ENCODE measurements around the gene PANX1.
"Not testable (repeated sequence)": the region's sequence is repeated elsewhere in the genome, so short reads cannot be mapped to it uniquely, and the experiment has no call there.

PANX1 gene

DNA sequence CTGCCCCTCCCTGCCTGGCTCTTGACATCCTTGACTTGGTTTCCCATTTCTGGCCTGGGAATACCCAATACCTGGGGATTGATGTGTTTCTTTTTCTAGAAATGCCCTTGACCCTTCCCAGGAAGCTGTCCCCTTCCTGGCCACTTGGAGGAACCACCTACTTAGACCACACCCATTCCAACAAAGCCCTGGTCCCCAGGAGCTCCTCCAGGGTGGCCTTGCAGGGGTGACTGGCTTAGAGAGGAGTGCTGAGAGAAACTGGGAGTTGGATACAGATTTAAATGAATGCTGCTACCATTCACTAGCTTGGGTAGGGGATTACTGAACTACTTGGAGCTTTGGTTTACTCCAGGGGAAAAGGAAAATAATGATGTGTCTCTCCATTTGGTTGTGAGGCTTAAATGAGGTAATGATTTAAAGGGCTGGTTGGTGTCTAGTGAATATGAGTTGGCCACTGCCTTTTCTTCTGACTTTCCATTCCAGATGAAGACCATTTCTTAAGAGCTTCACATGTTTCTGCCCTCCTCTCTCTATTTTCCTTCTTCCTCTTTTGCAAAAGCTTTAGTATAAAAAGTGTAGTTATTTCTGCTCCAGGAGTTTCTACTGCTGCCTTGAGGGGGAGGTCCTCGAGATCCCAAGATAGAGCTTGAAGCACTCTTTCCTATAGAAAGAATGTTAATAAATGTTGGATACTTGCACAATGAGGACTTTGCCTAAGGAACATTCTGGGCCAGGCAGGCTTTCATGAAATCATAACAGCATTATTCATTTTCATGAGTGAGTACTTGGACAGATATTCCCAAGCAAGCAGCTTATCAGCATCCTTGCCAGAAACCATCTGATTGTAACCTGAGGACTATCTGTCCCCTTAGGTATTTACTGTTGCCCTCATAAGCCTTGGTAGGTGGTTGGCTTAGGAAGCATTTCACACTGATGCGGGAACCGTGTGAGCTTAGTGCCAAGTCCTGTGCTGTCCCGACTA, 22.4 kb downstream of the PANX1 start:
- DNase-seq = no peak

DNA sequence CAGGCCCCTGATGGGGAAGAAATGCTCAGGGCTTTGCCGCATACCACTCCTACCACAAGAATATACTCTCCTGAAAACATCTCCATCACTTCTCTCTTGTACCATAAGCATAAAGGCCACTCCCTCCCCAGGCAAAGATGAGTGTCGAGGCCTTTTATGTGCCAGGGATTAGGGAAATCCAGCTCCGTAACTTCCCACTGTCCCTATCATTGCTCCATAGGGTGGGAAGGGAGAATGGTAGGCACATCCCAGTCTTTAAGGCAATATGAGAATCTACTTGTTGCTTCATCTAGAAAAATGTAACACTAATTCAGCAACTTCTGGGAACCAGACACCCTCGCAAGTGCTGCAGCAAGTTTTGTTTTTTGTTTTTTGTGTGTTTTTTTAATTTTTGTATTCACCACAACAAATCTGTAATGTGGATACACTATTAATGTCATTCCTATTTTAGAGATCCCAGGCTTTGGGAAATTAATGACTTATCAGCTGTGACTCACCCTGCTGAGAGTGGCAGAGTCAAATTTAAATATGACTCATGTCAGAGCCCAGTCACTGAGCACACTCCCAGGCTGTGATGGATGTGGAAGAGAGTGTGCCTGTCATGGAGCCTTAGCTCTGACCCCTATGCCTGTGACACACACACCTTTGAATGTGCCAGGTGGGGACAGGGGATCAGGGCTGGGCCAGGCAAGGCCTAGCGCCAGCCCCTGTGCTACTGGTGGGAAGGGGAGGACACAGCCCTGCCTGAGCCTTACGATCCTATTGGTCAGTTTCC, 23.4 kb downstream of the PANX1 start:
- no peak for DNase-seq

DNA sequence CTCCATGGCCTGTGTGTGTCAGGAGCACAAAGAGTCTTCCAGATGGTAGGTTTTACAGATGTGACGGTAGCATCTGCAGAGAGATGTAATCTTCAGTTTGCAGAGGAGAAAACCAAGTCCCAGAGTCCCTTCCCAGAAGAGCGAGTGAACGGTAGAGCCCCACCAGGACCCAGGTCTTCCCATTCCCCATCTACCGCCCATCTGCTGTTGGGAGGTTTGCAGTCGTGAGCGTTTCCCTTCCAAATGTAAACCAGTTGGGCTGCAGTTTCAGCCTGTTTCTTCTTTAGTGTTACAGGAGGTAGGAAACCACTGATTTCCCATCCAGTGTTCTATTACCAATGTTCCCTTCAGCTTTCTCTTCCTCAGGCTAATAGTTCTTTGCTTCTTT, 24.0 kb downstream of the PANX1 start:
- DNase-seq = no peak

DNA sequence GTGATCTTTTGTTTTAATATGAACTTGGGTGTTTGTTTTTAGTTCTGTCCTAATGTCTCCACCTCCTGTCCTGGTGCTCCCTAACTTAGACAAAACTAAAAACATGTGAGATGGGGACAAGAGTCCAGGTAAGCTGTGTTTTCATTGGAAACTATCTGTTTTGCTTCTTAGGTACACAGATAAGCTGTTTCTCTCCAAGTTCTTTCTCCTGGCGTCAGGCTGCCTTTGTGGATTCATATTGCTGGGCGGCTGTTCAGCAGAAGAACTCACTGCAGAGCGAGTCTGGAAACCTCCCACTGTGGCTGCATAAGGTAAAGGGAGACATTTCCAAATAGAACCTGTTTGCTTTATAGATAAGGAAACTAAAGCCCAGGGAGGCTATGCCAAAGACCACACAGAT, 24.7 kb downstream of the PANX1 start:
- no peak for DNase-seq

DNA sequence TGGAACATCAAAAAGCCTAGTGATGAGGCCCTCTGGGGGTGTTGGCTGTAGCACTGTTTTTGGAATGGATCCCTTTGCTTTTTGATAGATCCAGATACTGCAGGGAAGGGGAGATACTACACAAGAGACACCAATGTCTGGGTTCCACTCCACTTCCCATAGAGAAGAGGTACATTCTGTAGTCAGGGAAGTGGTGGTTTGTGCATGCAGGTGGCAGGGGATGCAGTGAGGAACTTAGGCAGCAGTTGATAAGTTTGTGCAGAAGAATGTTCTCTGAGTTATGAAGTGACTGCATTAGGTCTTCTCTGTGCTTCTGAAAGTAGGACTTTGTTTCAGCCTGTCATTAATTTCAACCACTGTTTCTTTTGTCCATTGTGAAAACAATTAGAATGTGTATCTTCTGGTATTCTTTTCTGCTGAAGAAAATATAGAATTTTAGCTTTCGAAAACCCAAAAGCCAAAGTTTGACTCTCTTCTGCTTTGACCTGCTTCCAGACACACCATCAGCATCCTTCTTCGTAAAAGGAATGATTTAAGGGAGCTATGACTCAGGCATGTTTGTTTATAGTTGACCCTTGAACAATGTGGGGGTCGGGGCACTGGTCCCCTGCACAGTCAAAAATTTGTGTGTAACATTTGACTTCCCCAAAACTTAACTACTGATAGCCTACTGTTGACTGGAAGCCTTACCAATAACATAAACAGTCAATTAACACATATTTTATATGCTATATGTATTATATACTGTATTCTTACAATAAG, 25.6 kb downstream of the PANX1 start:
- no peak for DNase-seq

DNA sequence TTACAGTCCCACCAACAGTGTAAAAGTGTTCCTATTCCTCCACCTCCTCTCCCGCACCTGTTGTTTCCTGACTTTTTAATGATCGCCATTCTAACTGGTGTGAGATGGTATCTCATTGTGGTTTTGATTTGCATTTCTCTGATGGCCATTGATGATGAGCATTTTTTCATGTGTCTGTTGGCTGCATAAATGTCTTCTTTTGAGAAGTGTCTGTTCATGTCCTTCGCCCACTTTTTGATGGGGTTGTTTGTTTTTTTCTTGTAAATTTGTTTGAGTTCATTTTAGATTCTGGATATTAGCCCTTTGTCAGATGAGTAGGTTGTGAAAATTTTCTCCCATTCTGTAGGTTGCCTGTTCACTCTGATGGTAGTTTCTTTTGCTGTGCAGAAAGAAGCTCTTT, 28.7 kb downstream of the PANX1 start:
- not testable (repeated sequence) for DNase-seq

DNA sequence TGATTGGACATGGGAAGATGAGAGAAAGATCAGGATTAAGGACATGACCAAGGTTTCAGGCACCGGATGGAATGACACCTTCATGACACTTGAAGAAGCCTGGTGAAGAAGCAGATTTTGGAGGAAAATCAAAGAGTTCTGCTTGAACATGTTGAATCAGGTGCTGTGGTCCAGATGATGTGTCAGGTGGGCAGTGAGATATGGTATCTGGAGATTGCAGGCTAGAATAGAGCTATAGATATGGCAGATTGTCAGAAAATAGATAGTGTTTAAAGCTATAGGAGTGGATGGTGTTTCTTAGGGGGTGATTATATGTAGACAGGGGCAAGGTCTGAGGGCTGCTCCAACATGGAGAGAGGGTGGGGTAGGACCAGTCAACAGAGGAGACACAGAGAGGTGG, 40.2 kb downstream of the PANX1 start:
- no peak for DNase-seq

DNA sequence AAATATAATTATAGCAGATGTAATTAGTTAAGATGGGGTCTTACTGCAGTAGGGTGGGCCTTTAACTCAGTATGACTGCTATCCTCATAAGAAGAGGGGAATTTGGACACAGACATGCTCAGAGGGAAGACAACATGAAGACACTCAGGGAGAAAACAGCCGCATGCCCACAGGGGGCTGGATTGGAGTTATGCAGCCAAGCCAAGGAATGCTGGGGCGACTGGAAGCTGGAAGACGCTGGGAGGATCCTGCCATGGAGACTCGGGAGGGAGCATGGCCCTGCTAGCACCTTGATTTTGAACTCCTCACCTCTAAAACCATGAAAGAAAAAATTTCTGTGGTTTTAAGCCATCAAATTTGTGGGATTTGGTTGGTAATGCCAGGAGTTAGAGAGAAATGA, 40.9 kb downstream of the PANX1 start:
- DNase-seq = no peak

DNA sequence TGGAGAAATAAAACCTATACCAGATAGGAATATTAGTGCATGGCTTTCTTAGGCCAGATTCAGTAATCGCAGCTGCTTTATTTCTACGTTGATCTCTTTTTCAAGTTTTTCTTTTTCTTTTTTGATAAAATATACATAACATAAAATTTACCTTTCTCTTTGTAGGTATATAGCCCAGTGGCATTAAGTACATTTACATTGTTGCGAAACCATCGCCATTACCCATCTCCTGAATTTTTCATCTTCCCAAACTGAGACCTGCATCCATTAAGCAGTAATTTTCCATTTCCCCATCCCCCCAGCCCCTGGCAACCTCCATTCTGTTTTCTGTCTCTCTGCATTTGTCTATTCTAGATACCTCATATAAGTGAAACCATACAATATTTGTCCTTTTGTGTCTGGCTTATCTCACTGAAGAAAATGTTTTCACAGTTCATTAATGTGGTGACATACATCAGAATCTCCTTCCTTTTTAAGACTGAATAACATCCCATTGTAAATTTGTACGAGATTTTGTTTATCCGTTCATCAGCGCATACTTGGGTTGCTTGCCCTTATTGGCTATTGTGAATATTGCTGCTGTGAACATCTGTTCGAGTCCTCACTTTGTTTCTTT, 41.4 kb downstream of the PANX1 start:
- DNase-seq = no peak

DNA sequence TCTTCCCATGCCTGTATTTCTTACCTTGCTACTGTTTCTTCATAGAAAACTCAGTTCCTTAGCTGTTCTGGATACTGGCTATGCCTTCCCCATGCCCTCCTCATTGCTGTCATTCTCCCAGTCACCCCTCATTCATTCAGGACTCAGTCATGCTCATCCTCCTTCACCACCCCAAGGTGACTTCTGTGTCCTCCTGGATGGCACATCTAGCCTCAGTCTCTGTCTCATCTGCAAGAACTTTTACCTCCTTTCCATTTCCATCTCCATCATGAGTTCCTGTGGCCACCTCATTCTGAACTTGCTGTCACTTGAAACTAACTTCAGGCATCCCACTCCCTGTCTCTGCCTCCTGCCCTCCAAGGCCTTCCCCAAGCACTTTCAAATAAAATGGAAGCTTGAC, 42.3 kb downstream of the PANX1 start:
- DNase-seq = no peak

DNA sequence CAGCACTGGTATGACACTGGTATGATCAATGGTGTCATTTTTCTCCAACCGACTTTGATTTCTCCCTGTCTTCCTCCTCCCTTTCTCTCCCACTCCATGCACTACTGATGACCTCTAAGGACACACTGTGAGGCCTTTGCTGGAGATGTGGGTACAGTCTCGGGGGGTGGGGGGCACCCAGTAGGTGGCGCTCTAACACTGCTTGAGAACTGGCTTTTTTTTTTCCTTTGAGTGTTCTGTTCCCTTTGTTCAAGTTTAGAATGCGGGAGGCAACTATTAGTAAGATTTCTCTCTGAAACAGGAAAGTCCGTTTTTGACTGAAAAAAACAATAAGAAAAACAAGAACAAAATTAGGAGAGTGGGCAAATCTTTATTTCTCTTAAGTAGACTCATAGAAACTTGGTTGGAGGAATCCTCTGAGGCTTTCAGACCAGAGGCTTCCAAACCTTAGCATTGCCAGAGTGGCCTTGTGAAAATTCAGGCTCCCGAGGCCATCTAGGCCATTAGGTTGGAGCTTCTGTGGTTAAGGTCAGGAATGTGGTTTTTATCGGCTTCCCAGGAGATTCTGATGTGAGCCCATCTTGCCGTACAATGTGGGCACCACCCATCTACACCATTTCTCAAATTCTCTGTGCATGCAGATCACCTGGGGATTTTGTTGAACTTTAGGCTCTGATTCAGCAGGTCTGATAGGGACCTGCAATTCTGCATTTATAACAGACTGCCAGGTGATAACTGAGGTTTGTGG, 43.2 kb downstream of the PANX1 start:
- DNase-seq = no peak

DNA sequence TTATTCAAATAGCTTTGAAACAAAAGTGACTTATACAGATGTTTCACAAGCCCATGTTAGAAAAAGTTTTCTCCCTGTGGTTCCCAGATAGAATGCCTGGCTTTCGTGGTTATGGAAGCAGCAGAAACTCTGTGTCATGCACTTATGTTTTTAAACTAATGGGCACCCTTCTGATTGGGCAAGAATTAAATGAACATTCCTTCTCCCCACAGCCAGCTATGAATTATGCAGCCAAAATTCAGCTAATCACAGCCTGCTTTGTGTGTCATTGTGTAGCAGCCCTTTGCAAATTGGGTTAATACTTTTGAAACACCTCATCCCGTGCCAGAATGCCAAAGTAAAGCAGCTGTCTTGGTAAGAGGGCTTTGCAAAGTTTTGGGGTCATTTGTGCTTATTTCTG, 46.9 kb downstream of the PANX1 start:
- no peak for DNase-seq

DNA sequence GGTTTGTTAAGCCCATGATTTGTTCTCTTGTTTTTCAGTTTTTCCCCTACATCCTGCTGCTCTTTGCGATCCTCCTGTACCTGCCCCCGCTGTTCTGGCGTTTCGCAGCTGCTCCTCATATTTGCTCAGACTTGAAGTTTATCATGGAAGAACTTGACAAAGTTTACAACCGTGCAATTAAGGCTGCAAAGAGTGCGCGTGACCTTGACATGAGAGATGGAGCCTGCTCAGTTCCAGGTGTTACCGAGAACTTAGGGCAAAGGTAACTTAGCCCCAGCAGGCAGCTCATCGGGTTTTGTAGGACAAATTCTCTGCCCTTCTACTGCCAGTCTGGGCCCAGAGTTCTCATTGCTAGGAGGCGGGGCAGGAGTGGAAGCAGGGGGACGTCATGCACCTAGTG, 49.7 kb downstream of the PANX1 start:
- no peak for DNase-seq

DNA sequence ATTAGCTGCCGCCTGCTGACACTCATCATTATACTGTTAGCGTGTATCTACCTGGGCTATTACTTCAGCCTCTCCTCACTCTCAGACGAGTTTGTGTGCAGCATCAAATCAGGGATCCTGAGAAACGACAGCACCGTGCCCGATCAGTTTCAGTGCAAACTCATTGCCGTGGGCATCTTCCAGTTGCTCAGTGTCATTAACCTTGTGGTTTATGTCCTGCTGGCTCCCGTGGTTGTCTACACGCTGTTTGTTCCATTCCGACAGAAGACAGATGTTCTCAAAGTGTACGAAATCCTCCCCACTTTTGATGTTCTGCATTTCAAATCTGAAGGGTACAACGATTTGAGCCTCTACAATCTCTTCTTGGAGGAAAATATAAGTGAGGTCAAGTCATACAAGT, 51.1 kb downstream of the PANX1 start:
- no peak for DNase-seq

DNA sequence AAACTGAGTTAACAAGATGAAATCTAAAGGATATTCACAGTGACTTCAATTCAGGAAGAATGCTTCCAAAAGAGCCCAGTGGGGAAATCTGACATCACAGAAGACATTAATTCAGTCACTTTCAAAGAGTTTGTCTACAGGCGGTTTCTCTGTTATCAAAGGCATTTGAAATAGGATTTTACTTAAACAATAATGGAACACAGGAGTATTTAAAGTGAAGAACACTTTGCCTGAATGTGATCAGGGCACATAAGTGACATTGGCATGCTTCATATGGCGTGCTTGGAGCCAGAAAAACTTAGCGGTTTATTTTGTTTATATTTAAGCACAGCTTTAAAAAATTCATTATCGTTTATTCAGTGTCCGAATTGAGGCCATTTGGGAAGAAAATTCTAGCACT, 52.9 kb downstream of the PANX1 start:
- DNase-seq = no peak

DNA sequence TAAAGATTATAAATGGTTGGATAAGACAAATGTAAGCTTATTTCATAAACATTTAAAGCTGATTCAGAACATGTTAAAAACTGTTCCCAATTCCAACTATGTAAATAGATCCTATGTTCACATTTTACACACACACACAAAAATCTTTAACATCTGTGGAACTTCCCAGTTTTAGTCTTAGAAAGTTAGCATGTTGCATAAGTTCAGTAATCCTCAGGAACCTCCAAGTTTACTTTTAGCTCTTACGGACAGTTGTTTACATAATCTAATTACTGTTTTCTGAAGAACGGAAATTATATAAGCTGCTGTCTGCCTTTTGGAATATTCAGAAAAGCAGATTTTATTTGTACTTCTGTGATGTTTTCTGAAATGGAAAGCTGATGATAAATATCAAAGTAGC, 53.3 kb downstream of the PANX1 start:
- no peak for DNase-seq

DNA sequence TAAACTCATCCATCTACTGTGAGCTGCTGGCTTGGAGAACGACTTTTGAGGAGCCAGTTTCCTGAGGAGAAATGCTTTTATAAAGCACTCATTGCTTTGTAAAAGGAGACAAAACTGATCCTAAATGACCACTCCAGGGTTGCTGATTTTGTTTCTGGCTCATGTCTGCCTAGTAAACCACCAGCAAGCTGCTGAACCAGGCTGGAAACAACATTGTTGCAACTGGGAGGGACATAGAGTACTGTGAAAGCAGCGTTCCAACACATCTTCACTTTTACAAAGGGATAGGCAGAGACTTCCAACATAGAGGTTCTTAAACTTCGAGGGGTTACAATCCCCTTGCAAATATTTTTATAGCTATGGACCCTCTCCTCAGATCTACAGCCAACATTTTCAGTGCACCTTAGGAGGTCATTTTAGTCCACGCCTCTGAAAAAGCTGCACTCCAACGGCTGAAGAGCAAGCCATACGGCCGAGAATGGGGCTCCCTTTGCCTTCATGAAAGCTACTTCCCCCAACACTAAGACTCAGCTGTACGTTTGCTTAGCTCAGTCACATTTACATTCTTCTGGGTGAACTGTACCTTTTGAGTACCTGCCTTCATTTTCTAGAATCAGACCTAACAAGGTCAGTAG, 54.7 kb downstream of the PANX1 start:
- DNase-seq = no peak

DNA sequence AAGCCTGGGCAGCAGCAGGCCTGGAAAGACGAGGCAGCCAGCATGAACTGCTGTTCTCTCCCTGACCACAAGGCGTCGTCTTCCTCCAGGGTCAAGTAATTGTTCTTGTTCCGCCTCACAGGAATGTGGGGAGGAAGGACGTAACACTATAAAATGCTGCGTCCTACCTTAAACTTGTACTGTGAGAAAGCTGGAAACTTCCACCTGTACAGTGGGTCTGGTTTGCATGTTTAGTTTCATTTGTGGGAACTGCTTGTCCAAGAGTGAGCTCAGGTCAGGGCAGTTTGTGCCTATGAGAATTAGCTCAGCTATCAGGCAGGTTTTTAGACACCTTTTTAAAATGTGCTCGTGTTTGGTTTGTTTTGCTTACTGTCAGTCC, 55.2 kb downstream of the PANX1 start:
- DNase-seq = peak in 1 of 2 experiments; percentile 2

DNA sequence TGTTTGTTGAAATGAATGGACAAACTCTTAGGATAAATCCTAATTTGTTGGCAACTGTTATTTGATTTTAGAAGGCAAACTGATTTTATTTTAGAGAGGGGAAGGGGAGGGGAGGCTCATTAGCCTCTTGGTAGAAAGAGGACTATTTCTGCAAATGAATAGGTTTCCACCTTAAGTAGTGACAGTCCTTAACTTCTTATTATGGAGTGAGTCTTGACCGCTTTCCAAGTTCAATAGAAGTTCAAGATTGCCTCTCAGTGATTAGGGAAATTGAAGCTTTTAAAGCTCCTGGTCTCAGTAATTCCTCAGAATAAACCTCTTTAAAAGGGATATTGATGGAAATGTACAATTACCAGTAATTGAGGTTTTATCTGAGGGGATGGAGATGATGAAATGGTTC, 55.7 kb downstream of the PANX1 start:
- no peak for DNase-seq

DNA sequence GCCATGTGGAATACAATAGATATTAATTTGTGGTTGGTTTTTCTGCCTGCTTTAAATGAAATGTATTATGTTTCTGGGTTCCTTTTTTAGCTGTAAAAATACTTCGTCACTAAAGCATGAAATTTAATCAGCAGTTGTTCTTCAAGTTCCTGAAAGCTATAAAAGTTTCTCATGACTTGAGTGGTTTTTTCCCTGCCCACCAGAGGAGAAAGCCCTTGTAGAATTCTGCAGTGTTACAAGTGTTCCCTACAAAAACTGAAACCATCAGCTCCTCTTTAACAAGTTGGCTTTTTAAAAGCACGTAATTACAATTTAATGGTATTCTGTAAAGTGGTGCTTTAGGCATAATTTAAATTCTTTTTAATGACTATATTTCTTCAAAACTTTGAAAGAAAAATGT, 56.2 kb downstream of the PANX1 start:
- no peak for DNase-seq

DNA sequence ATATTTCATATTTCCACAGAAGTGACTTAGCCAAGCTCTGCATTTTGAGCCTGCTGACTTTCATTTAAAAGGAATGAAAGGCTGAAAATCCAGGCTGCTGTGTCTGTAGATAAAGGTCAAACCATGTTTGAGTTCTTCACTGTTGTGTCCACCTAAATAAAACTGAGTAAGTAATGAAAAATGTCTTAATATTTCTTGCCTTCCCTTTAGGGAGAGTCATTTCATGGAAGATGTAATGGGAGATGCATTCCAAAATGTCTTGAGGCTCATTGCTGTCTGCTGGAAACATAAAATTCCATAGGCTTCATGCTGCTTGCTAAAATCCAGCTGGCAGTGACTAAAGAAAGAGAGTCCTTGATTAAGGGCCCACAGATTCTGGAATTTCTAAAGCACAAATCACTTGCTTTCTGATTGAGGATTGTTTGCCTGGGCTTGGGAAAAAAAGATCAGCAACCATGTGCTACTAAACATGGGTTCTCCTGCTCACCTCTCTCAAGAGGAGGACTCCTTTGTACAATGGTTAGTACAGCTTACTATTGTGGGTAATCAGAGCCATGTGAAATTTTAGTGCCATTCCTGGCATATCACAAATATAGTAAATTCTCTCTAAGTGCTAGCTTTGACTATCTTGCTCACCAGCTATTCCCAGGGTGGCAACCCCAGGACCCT, 56.9 kb downstream of the PANX1 start:
- DNase-seq = no peak

Data from NCI-H187 (cell line).